Measurements from ENCODE around the gene THSD4.

The THSD4 gene

GRCh38 chr15:71830981-71831380, 715.7 kb downstream of the THSD4 start:
- TF ChIP-seq, protein P1, sequence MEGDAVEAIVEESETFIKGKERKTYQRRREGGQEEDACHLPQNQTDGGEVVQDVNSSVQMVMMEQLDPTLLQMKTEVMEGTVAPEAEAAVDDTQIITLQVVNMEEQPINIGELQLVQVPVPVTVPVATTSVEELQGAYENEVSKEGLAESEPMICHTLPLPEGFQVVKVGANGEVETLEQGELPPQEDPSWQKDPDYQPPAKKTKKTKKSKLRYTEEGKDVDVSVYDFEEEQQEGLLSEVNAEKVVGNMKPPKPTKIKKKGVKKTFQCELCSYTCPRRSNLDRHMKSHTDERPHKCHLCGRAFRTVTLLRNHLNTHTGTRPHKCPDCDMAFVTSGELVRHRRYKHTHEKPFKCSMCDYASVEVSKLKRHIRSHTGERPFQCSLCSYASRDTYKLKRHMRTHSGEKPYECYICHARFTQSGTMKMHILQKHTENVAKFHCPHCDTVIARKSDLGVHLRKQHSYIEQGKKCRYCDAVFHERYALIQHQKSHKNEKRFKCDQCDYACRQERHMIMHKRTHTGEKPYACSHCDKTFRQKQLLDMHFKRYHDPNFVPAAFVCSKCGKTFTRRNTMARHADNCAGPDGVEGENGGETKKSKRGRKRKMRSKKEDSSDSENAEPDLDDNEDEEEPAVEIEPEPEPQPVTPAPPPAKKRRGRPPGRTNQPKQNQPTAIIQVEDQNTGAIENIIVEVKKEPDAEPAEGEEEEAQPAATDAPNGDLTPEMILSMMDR (IDR thresholded peaks at IDR 0.05; ENCODE audit: low read length, missing control alignments): no peak
- no peak overlapping the region for H3K4me3 ChIP-seq (replicated peaks; ENCODE audit: low read depth, low read length)
- no peak for DNase-seq (ENCODE audit: low read depth)

All from fibroblast of pulmonary artery (primary cell).